Fibroblast of lung (primary cell): ENCODE measurements around the gene SLC49A4. TPM values are rescaled to one million over a fixed set of nuclear protein-coding genes. Genes with fewer than 3 reads are reported as not detected.

Experiments
- DNase-seq, 2 donors: peaks; one replicate each; pipeline versions ENCODE4 v3.0.0 to v3.0.0-alpha.2; 2010; ENCODE audit warnings: low read depth in 2 of 2
- H2AFZ ChIP-seq: 2 replicates; pipeline ENCODE4 v1.5.1; 2012; ENCODE audit warnings: low read length, control low read depth, inconsistent platforms
- H3K27ac ChIP-seq: 2 replicates; pipeline ENCODE4 v1.5.1; 2011; ENCODE audit warnings: low read length, control low read depth; ENCODE audit not compliant: insufficient read depth
- H3K27me3 ChIP-seq: 2 replicates; pipeline ENCODE4 v1.5.1; 2011; ENCODE audit warnings: mild to moderate bottlenecking, low read length; ENCODE audit not compliant: control insufficient read depth, insufficient read depth
- H3K36me3 ChIP-seq: 2 replicates; pipeline ENCODE4 v1.5.1; 2011; ENCODE audit warnings: low read length; ENCODE audit not compliant: control insufficient read depth, insufficient read depth
- H3K4me1 ChIP-seq: 2 replicates; pipeline ENCODE4 v1.5.1; 2011; ENCODE audit warnings: low read length; ENCODE audit not compliant: control insufficient read depth, insufficient read depth; ENCODE audit errors: extremely low read depth
- H3K4me2 ChIP-seq: 2 replicates; pipeline ENCODE4 v1.5.1; 2011; ENCODE audit warnings: low read length, control low read depth; ENCODE audit not compliant: insufficient read depth; ENCODE audit errors: extremely low read depth
- H3K4me3 ChIP-seq, 4 experiments: fragments of 200-600 bp in 1 of 4; sonication (generic) in 1 of 4; replicated peaks in 1 of 4; 2 replicates each; pipeline ENCODE4 v1.5.1; 2011 to 2016; ENCODE audit warnings: low read length in 4 of 4, low read depth in 3 of 4, mild to moderate bottlenecking in 3 of 4, control low read depth in 2 of 4, inconsistent platforms in 1 of 4, mixed read lengths in 1 of 4; ENCODE audit not compliant: insufficient read depth in 1 of 4; ENCODE audit errors: control extremely low read depth in 1 of 4
- H3K79me2 ChIP-seq: 2 replicates; pipeline ENCODE4 v1.5.1; 2012; ENCODE audit warnings: mild to moderate bottlenecking, low read length, inconsistent platforms; ENCODE audit not compliant: control insufficient read depth, insufficient read depth
- H3K9ac ChIP-seq: 2 replicates; pipeline ENCODE4 v1.5.1; 2011; ENCODE audit warnings: mild to moderate bottlenecking, low read length, control low read depth; ENCODE audit not compliant: insufficient read depth
- H3K9me3 ChIP-seq: 2 replicates; pipeline ENCODE4 v1.5.1; 2012; ENCODE audit warnings: low read depth, low read length; ENCODE audit not compliant: control insufficient read depth, insufficient read depth
- H4K20me1 ChIP-seq: 2 replicates; pipeline ENCODE4 v1.5.1; 2011; ENCODE audit warnings: low read length; ENCODE audit not compliant: control insufficient read depth, insufficient read depth; ENCODE audit errors: extremely low read depth
- CTCF ChIP-seq, 2 donors: IDR thresholded peaks in 1 of 2; conservative IDR thresholded peaks in 1 of 2; 1 replicate in 1 of 2; 2 replicates in 1 of 2; pipeline ENCODE4 v1.5.1; 2011 to 2012; ENCODE audit warnings: low read length in 2 of 2, control low read depth in 1 of 2, inconsistent platforms in 1 of 2, low read depth in 1 of 2, mild to moderate bottlenecking in 1 of 2
- EZH2 ChIP-seq: IDR thresholded peaks from 2 replicates; pipeline ENCODE4 v1.5.1; 2012; ENCODE audit warnings: low read length, control low read depth, mild to moderate bottlenecking; ENCODE audit errors: missing control alignments
- polyA plus RNA-seq, 2 donors: library from polyadenylated mRNA; depleted of rRNA in 1 of 2; stranded (reverse) in 1 of 2; unstranded in 1 of 2; fragments of >200 nt; gene quantifications; 2 replicates each; pipeline ENCODE4 v1.2.1, GENCODE V29; 2011 to 2012; ENCODE audit warnings: missing spikeins in 1 of 2
- total RNA-seq: library from RNA; depleted of rRNA; stranded (reverse); fragments of >200 nt; gene quantifications from 2 replicates; pipeline ENCODE4 v1.2.1, GENCODE V29; 2014

Gene SLC49A4
- total and polyA plus RNA-seq, 2 donors (not counting 1 experiment from before 2014, with no cell fraction given), result 14.5 to 20.6 TPM

DNA sequence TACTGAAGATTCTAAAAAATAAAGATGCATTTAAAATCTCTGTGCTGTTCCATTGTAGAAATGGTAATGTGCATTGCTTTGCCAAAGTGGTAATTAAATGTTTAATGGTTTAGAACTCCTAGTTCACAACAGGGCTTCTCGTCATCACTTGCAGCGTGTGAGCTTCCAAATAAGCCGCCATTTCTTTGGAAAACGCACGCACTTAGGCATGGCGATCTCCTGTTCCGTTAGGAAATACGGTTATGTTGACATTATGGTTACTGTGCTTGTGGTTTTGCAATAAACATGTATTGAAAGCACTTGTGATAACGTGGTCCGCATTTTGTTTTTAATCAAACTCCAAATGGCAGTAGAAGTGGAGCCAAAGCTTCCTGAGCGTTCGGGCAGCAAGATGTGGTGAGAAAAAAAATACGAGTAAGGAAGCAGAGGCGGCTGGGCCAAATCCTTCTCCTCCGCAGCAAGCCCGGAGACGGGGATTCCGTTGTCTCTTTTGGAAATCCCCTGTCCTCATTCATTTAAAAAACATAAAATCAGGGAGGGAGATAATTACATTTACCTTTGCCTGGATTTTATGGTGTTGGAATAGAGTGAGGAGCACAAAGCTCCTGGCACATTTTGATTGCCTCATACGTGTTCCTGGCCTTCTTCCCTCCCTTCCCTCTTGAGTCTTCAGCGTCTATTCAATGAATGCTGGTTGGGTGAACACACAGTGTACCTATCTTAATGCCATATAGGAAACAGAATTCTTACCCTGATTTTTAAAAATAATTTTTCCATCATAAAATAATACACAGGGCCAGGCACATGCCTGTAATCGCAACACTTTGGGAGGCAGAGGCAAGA lies 97.5 kb downstream of the SLC49A4 start:
- no peaks in the 10 kb centered on the region for H3K4me1 ChIP-seq
- H3K9ac ChIP-seq, result no peak overlapping the region
- peaks cover 8% of the 10 kb centered on the region for H3K27me3 ChIP-seq
- H3K4me3 ChIP-seq, result no peak overlapping the region
- H4K20me1 ChIP-seq, result no peaks in the 10 kb centered on the region
- no peak overlapping the region for H3K4me2 ChIP-seq
- no peaks in the 10 kb centered on the region for H3K79me2 ChIP-seq
- H3K9me3 ChIP-seq, result no peaks in the 10 kb centered on the region
- TF ChIP-seq CTCF (conservative IDR thresholded peaks at IDR 0.05 in 1 of 2, IDR thresholded peaks at IDR 0.05 in 1 of 2; ENCODE audit: low read depth in 1 of 2, low read length in 2 of 2) (no peak), EZH2 (no peak)
- H3K36me3 ChIP-seq, result no peaks in the 10 kb centered on the region
- no peak for DNase-seq
- no peak overlapping the region for H3K27ac ChIP-seq
- no peak overlapping the region for H2AFZ ChIP-seq

DNA sequence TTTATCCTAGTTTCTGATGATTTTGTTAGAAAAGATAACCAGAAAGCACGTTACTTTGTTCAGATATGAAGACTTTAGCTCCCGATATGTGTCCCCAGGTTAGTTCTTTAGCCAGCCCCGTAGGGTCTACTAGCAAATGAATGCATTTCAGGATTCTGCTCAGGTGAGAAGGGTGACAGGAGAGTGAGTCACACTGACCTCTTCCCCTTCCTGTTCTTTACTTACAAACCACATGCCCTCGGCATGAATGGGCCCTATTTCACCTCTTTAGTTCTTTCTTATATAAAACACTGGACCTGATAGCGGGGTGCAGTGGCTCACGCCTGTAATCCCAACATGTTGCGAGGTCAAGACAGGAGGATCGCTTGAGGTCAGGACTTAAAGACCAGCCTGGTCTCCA lies 98.4 kb downstream of the SLC49A4 start:
- no peaks in the 10 kb centered on the region for H3K79me2 ChIP-seq
- no peak overlapping the region for H3K4me3 ChIP-seq
- H3K27ac ChIP-seq, result no peak overlapping the region
- DNase-seq, result peak in 1 of 2 donors; percentile 2
- H3K9me3 ChIP-seq, result no peaks in the 10 kb centered on the region
- TF ChIP-seq CTCF (conservative IDR thresholded peaks at IDR 0.05 in 1 of 2, IDR thresholded peaks at IDR 0.05 in 1 of 2; ENCODE audit: low read depth in 1 of 2, low read length in 2 of 2) (no peak), EZH2 (no peak)
- no peak overlapping the region for H3K4me2 ChIP-seq
- H4K20me1 ChIP-seq, result no peaks in the 10 kb centered on the region
- H2AFZ ChIP-seq, result no peak overlapping the region
- H3K4me1 ChIP-seq, result no peaks in the 10 kb centered on the region
- no peak overlapping the region for H3K9ac ChIP-seq
- peaks cover 8% of the 10 kb centered on the region for H3K27me3 ChIP-seq
- no peaks in the 10 kb centered on the region for H3K36me3 ChIP-seq

DNA sequence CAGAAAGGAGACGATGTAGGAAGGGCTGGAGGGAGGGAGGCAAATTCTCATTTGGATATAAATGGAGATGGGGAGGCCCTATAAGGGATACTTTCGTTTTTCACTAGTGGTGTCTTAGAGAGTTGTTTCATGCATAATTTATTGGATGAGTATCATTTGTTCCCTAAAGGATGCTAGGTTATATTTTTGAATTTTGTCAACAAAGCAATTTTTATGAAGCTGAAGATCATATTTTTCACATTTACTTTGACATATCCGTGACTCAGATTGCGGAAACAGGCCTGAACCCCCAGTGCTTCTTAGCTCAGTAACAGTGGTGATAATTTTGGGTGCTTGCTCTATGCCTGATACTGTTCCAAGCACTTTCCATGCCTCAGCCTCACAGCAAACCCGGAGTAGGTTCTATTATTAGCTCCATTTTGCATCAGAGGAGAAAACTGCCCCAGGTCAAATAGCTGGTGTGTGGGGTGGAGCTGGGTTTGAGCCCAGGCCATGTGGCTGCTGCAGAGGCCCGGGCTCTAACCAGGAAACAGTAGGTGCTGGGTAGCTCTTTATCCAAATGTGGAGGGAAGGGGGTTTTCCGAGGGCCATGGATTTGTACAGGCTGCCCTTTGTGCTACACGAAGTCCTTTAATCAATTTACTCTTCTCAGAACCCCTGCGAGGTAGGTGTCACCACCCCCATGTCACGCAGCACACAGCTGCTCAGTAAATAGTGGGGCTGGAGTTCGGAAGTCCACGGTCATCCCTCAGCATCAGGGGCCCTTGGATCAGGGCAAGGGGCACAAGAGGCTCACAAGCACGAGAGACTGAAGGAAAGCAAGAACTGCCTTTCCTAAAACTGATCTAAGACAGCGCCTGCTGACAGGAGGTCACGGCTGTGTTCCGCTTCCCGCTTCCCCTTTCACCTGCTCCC lies 99.1 kb downstream of the SLC49A4 start:
- no peak for TF ChIP-seq CTCF (conservative IDR thresholded peaks at IDR 0.05 in 1 of 2, IDR thresholded peaks at IDR 0.05 in 1 of 2; ENCODE audit: low read depth in 1 of 2, low read length in 2 of 2)
- no peak for TF ChIP-seq EZH2
- Histone ChIP-seq H3K27me3 (peaks cover 8% of the 10 kb centered on the region), H3K27ac (no peak overlapping the region), H4K20me1 (no peaks in the 10 kb centered on the region), H3K9ac (no peak overlapping the region), H3K4me3 (no peak overlapping the region), H3K4me1 (no peaks in the 10 kb centered on the region), H3K4me2 (no peak overlapping the region), H2AFZ (no peak overlapping the region), H3K36me3 (no peaks in the 10 kb centered on the region), H3K79me2 (no peaks in the 10 kb centered on the region), H3K9me3 (no peaks in the 10 kb centered on the region)
- no peak for DNase-seq
